HepG2 (cell line): ENCODE results near the gene CEP162. TPM values are rescaled to one million over a fixed set of nuclear protein-coding genes. Genes with fewer than 3 reads are reported as not detected.
A peak's percentile ranks its signal among the peaks of the same experiment; 100 is the strongest.
"Not testable (repeated sequence)": the region's sequence is repeated elsewhere in the genome, so short reads cannot be mapped to it uniquely, and the experiment has no call there.

Source experiments
- ATAC-seq: fragments of 200-7000 bp; cut with Tn5 transposase; 3 replicates; pipeline ENCODE4 v1.9.1; 2020; ENCODE audit warnings: mild to moderate bottlenecking, moderate library complexity
- BruUV-seq: library from RNA; stranded (reverse); fragments of 400-500 nt; replicated peaks from 2 replicates; lab custom pipeline; 2021; lab: Mats Ljungman, UMichigan
- CTCF ChIA-PET: fragments of 300-600 bp; formaldehyde crosslinking; extraction: SDS; loops from one replicate; lab custom pipeline; 2021; ENCODE audit warnings: low total read pairs, inconsistent platforms, low intra/inter-chr PET ratio; lab: Yijun Ruan, JAX
- POLR2A ChIA-PET: fragments of 350-600 bp; sonication (Branson Sonifier 250); formaldehyde crosslinking; loops from one replicate; lab custom pipeline; 2020; ENCODE audit warnings: antibody characterized with exemption, inconsistent platforms; lab: Yijun Ruan, JAX
- DNase-seq: peaks from one replicate; pipeline ENCODE4 v3.0.0-alpha.2; 2015; ENCODE audit warnings: low spot score
- FAIRE-seq: peaks from 3 replicates; lab custom pipeline; 2011; peaks lifted over from hg19 to GRCh38; lab: Jason Lieb, UNC
- H2AFZ ChIP-seq: one replicate; pipeline ENCODE4 v1.6.1; 2011; ENCODE audit warnings: low read length, inconsistent platforms
- H3K27ac ChIP-seq: fragments of 300-600 bp; 3 replicates; pipeline ENCODE4 v1.8.0; 2011; ENCODE audit warnings: mixed run types, mild to moderate bottlenecking, mixed read lengths, low read length, inconsistent platforms; ENCODE audit not compliant: insufficient read depth; ENCODE audit errors: extremely low read length
- H3K27me3 ChIP-seq, 2 experiments: fragments of 200-600 bp in 1 of 2; 2 replicates in 1 of 2; 3 replicates in 1 of 2; pipeline versions ENCODE4 v1.6.0 to v1.8.0; 2011; ENCODE audit warnings: low read length in 2 of 2, mild to moderate bottlenecking in 2 of 2, moderate library complexity in 2 of 2, inconsistent platforms in 1 of 2; ENCODE audit not compliant: insufficient read depth in 2 of 2, control insufficient read depth in 1 of 2
- H3K36me3 ChIP-seq, 2 experiments: fragments of 200-600 bp in 1 of 2; replicated peaks in 1 of 2; 2 replicates in 1 of 2; 3 replicates in 1 of 2; pipeline versions ENCODE4 v1.5.1 to v1.8.0; 2011; ENCODE audit warnings: low read length in 2 of 2, inconsistent platforms in 1 of 2; ENCODE audit not compliant: insufficient read depth in 2 of 2, control insufficient read depth in 1 of 2
- H3K4me1 ChIP-seq: 2 replicates; pipeline ENCODE4 v1.5.1; 2012; ENCODE audit warnings: low read length, inconsistent platforms; ENCODE audit not compliant: insufficient read depth
- H3K4me2 ChIP-seq: 2 replicates; pipeline ENCODE4 v1.6.0; 2011; ENCODE audit warnings: low read depth, low read length, inconsistent platforms
- H3K4me3 ChIP-seq, 3 experiments: fragments of 200-600 bp in 1 of 3; sonication (generic), shearing (Covaris generic) in 1 of 3; replicated peaks in 1 of 3; 2 replicates each; pipeline ENCODE4 v1.5.1; 2011 to 2016; ENCODE audit warnings: low read length in 3 of 3, inconsistent platforms in 2 of 3, low read depth in 2 of 3, mild to moderate bottlenecking in 2 of 3, control low read depth in 1 of 3, mixed read lengths in 1 of 3; ENCODE audit not compliant: insufficient read depth in 1 of 3
- H3K79me2 ChIP-seq: one replicate; pipeline ENCODE4 v1.6.1; 2011; ENCODE audit warnings: low read length, inconsistent platforms; ENCODE audit not compliant: insufficient read depth
- H3K9ac ChIP-seq: 2 replicates; pipeline ENCODE4 v1.6.0; 2011; ENCODE audit warnings: mild to moderate bottlenecking, low read depth, low read length, inconsistent platforms; ENCODE audit not compliant: insufficient read depth
- H3K9me3 ChIP-seq: 2 replicates; pipeline ENCODE4 v1.5.1; 2012; ENCODE audit warnings: mild to moderate bottlenecking, low read length
- H4K20me1 ChIP-seq: 2 replicates; pipeline ENCODE4 v1.6.0; 2011; ENCODE audit warnings: inconsistent platforms, mild to moderate bottlenecking, low read length, moderate library complexity; ENCODE audit not compliant: insufficient read depth
- CEBPG ChIP-seq: IDR thresholded peaks from 2 replicates; pipeline ENCODE4 v1.6.1; 2016
- ELF4 ChIP-seq: sonication (generic); formaldehyde crosslinking; IDR thresholded peaks from 2 replicates; pipeline ENCODE4 v1.5.0; 2020; ENCODE audit warnings: missing genetic modification reagents, mild to moderate bottlenecking, moderate library complexity, borderline replicate concordance
- GABPB1 ChIP-seq: IDR thresholded peaks from 2 replicates; pipeline ENCODE4 v1.6.1; 2016; ENCODE audit warnings: mild to moderate bottlenecking, missing genetic modification reagents, moderate library complexity, missing compliant biosample characterization
- ONECUT2 ChIP-seq: sonication (generic); formaldehyde crosslinking; IDR thresholded peaks from 2 replicates; pipeline ENCODE4 v1.4.0; 2020; ENCODE audit warnings: missing genetic modification reagents
- RNF2 ChIP-seq: fragments of 450-650 bp; conservative IDR thresholded peaks from 2 replicates; pipeline ENCODE4 v1.6.1; 2016; ENCODE audit warnings: low read depth
- SOX6 ChIP-seq, 2 experiments: fragments of 450-650 bp in 1 of 2; sonication (generic) in 1 of 2; formaldehyde crosslinking in 1 of 2; IDR thresholded peaks; 2 replicates each; pipeline versions ENCODE4 v1.4.0 to v1.6.1; 2017 to 2020; ENCODE audit warnings: antibody characterized with exemption in 1 of 2, mild to moderate bottlenecking in 1 of 2, missing genetic modification reagents in 1 of 2
- WGBS: methylation state at CpG from one replicate; pipeline ENCODE4 v1.1.6; 2017; ENCODE audit warnings: low lambda C conversion rate; 5-methylcytosine and 5-hydroxymethylcytosine counted together
- in situ Hi-C: cut with HindIII; loops from 2 replicates; pipeline ENCODE4 v1.10.0; 2017; ENCODE audit warnings: low pct_unique_long_range_greater_than_20kb; ENCODE audit not compliant: extremely low pct_ligation_motif_present
- intact Hi-C: fragments of 100-400 bp; cut with micrococcal nuclease; formaldehyde crosslinking; loops from one replicate; pipeline ENCODE4 v1.10.0; 2022; ENCODE audit not compliant: unreplicated experiment
- polyA plus RNA-seq, 8 experiments: library from polyadenylated mRNA; depleted of rRNA in 3 of 8; stranded (reverse) in 7 of 8; unstranded in 1 of 8; fragments of >200 nt; fragmentation: Illumina TruSeq in 4 of 8; extraction: Trizol in 4 of 8; gene quantifications; 2 replicates each; pipeline versions ENCODE4 v1.2.1 to v1.2.3, GENCODE V29; 2011 to 2016; ENCODE audit warnings: low read depth in 4 of 8, missing spikeins in 1 of 8, mixed read lengths in 1 of 8; ENCODE audit not compliant: insufficient read depth in 1 of 8
- total RNA-seq, 5 experiments: library from RNA; depleted of rRNA; stranded (reverse); fragments of >200 nt; fragmentation: Illumina TruSeq; extraction: Trizol; gene quantifications; 2 replicates each; pipeline ENCODE4 v1.2.3, GENCODE V29; 2016; ENCODE audit warnings: low read depth in 1 of 5
- TF ChIP-seq, protein P1 (sequence below): sonication (generic); formaldehyde crosslinking; IDR thresholded peaks from 2 replicates; pipeline ENCODE4 v1.5.1; 2020; ENCODE audit warnings: mild to moderate bottlenecking, missing genetic modification reagents
- TF ChIP-seq, protein P2 (sequence below): sonication (generic); formaldehyde crosslinking; conservative IDR thresholded peaks from 2 replicates; pipeline ENCODE4 v1.4.0; 2020; ENCODE audit warnings: mild to moderate bottlenecking, missing genetic modification reagents, moderate library complexity

Gene CEP162
- total and polyA plus RNA-seq, 2 of the 13 experiments (the other 11 are each of a cell fraction or from before 2014, with no cell fraction given): 0.50 to 7.9 TPM

DNA sequence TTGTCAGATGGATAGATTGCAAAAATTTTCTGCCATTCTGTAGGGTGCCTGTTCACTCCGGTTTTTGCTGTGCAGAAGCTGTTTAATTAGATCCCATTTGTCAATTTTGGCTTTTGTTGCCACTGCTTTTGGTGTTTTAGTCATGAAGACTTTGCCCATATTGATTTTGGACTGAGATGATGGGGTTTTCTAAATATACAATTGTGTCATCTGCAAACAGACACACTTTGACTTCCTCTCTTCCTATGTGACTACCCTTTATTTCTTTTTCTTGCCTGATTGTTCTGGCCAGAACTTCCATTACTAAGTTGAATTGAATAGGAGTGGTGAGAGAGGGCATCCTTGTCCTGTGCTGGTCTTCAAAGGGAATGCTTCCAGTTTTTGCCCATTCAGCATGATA, 97.9 kb downstream of the CEP162 start (continued):
- TF ChIP-seq, protein P1, sequence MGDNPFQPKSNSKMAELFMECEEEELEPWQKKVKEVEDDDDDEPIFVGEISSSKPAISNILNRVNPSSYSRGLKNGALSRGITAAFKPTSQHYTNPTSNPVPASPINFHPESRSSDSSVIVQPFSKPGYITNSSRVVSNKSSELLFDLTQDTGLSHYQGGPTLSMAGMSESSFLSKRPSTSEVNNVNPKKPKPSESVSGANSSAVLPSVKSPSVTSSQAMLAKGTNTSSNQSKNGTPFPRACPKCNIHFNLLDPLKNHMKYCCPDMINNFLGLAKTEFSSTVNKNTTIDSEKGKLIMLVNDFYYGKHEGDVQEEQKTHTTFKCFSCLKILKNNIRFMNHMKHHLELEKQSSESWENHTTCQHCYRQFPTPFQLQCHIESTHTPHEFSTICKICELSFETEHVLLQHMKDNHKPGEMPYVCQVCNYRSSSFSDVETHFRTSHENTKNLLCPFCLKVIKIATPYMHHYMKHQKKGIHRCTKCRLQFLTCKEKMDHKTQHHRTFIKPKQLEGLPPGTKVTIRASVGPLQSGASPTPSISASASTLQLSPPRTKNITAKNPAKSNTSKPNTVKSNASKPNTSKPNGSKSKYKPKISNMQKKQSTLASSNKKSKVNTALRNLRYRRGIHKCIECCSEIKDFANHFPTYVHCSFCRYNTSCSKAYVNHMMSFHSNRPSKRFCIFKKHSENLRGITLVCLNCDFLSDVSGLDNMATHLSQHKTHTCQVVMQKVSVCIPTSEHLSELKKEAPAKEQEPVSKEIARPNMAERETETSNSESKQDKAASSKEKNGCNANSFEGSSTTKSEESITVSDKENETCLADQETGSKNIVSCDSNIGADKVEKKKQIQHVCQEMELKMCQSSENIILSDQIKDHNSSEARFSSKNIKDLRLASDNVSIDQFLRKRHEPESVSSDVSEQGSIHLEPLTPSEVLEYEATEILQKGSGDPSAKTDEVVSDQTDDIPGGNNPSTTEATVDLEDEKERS (CRISPR knock-in tag): 0 out of 2 replicates have a peak, but pooled peaks have one; percentile 61
- TF ChIP-seq, protein P2, sequence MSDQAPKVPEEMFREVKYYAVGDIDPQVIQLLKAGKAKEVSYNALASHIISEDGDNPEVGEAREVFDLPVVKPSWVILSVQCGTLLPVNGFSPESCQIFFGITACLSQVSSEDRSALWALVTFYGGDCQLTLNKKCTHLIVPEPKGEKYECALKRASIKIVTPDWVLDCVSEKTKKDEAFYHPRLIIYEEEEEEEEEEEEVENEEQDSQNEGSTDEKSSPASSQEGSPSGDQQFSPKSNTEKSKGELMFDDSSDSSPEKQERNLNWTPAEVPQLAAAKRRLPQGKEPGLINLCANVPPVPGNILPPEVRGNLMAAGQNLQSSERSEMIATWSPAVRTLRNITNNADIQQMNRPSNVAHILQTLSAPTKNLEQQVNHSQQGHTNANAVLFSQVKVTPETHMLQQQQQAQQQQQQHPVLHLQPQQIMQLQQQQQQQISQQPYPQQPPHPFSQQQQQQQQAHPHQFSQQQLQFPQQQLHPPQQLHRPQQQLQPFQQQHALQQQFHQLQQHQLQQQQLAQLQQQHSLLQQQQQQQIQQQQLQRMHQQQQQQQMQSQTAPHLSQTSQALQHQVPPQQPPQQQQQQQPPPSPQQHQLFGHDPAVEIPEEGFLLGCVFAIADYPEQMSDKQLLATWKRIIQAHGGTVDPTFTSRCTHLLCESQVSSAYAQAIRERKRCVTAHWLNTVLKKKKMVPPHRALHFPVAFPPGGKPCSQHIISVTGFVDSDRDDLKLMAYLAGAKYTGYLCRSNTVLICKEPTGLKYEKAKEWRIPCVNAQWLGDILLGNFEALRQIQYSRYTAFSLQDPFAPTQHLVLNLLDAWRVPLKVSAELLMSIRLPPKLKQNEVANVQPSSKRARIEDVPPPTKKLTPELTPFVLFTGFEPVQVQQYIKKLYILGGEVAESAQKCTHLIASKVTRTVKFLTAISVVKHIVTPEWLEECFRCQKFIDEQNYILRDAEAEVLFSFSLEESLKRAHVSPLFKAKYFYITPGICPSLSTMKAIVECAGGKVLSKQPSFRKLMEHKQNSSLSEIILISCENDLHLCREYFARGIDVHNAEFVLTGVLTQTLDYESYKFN (CRISPR knock-in tag): peak; percentile 86
- not testable (repeated sequence) for TF ChIP-seq SOX6 (IDR thresholded peaks at IDR 0.05)
- TF ChIP-seq SOX6 (CRISPR knock-in tag; IDR thresholded peaks at IDR 0.05) (peak; percentile 83), ONECUT2 (CRISPR knock-in tag) (peak; percentile 87)

DNA sequence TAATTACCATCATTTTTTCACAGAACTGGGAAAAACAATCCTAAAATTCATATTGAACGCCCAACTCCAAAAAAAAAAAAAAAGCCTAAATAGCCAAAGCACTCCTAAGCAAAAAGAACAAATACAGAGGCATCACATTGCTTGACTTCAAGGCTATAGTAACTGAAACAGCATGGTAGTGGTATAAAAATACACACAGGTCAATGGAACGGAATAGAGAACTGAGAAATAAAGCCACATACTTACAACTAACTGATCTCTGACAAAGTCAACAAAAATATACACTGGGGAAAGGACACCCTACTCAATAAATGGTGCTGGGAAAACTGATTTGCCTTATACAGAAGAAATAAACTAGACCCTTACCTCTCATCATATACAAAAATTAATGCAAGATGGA, 104.3 kb downstream of the CEP162 start:
- Histone ChIP-seq H3K27ac (no peak overlapping the region), H3K9me3 (no peaks in the 10 kb centered on the region), H3K27me3 (no peaks in the 10 kb centered on the region), H4K20me1 (no peaks in the 10 kb centered on the region), H3K4me1 (no peaks in the 10 kb centered on the region), H3K4me3 (no peak overlapping the region), H2AFZ (no peak overlapping the region), H3K36me3 (no peaks in the 10 kb centered on the region; a peak in 1 of 5 replicates), H3K4me2 (no peak overlapping the region), H3K9ac (no peak overlapping the region), H3K79me2 (no peaks in the 10 kb centered on the region)
- ChIA-PET CTCF (no interaction called here), POLR2A (no interaction called here)
- TF ChIP-seq RNF2: no peak
- TF ChIP-seq GABPB1 (CRISPR knock-in tag): no peak
- no peak for TF ChIP-seq ELF4 (CRISPR knock-in tag)
- no peak for TF ChIP-seq CEBPG (CRISPR knock-in tag)
- intact Hi-C loops: no loop called here
- WGBS: 97% methylated on average over 2 of the region's 2 CpGs
- DNase-seq (no peak), ATAC-seq (no peak), FAIRE-seq (no peak)
- in situ Hi-C loops: no loop called here
- no TSS peak for BruUV-seq
